PFSK-1 (cell line): ENCODE measurements around the gene PRSS33.

Experiments used
- FOXP2 ChIP-seq: optimal IDR thresholded peaks from 2 replicates; pipeline ENCODE3; 2011; ENCODE audit warnings: borderline replicate concordance, control low read depth, inconsistent platforms; ENCODE audit not compliant: insufficient read depth; ENCODE audit errors: extremely low read length, extremely low read depth
- POLR2AphosphoS5 ChIP-seq: IDR thresholded peaks from 2 replicates; pipeline ENCODE4 v1.6.1; 2012; ENCODE audit warnings: low read depth, mild to moderate bottlenecking, control low read depth, low read length, moderate library complexity
- SIN3A ChIP-seq: IDR thresholded peaks from 2 replicates; pipeline ENCODE4 v1.6.1; 2012; ENCODE audit warnings: mild to moderate bottlenecking, low read length, moderate library complexity, borderline replicate concordance; ENCODE audit not compliant: insufficient read depth
- TAF1 ChIP-seq: IDR thresholded peaks from 2 replicates; pipeline ENCODE4 v1.6.1; 2012; ENCODE audit warnings: low read length, control low read depth, borderline replicate concordance; ENCODE audit not compliant: insufficient read depth
- TF ChIP-seq, protein P1 (sequence below), 2 experiments: IDR thresholded peaks; 2 replicates each; pipeline versions ENCODE4 v1.6.1 to v1.8.0; 2011 to 2012; ENCODE audit warnings: low read depth in 2 of 2, low read length in 2 of 2, control low read depth in 1 of 2, inconsistent platforms in 1 of 2, mild to moderate bottlenecking in 1 of 2, moderate library complexity in 1 of 2; ENCODE audit not compliant: insufficient read depth in 1 of 2

Gene PRSS33

DNA sequence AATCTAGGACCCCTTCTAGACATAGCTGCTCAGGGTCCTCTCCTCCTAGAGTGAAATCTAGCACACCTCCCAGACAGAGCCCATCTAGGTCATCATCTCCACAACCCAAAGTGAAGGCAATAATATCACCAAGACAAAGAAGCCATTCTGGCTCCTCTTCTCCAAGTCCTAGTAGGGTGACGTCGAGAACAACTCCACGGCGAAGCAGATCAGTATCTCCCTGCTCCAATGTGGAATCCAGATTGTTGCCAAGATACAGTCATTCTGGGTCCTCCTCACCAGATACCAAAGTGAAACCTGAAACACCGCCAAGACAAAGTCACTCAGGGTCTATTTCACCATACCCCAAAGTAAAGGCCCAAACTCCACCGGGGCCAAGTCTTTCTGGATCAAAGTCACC lies 24.2 kb downstream of the PRSS33 start:
- TF ChIP-seq TAF1 (no peak), POLR2AphosphoS5 (no peak), SIN3A (no peak), FOXP2 (no peak)
- TF ChIP-seq, protein P1, sequence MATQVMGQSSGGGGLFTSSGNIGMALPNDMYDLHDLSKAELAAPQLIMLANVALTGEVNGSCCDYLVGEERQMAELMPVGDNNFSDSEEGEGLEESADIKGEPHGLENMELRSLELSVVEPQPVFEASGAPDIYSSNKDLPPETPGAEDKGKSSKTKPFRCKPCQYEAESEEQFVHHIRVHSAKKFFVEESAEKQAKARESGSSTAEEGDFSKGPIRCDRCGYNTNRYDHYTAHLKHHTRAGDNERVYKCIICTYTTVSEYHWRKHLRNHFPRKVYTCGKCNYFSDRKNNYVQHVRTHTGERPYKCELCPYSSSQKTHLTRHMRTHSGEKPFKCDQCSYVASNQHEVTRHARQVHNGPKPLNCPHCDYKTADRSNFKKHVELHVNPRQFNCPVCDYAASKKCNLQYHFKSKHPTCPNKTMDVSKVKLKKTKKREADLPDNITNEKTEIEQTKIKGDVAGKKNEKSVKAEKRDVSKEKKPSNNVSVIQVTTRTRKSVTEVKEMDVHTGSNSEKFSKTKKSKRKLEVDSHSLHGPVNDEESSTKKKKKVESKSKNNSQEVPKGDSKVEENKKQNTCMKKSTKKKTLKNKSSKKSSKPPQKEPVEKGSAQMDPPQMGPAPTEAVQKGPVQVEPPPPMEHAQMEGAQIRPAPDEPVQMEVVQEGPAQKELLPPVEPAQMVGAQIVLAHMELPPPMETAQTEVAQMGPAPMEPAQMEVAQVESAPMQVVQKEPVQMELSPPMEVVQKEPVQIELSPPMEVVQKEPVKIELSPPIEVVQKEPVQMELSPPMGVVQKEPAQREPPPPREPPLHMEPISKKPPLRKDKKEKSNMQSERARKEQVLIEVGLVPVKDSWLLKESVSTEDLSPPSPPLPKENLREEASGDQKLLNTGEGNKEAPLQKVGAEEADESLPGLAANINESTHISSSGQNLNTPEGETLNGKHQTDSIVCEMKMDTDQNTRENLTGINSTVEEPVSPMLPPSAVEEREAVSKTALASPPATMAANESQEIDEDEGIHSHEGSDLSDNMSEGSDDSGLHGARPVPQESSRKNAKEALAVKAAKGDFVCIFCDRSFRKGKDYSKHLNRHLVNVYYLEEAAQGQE (IDR thresholded peaks at IDR 0.05; ENCODE audit: insufficient read depth in 1 of 2, low read depth in 2 of 2, low read length in 2 of 2) = no peak

- TF ChIP-seq POLR2AphosphoS5 = no peak
- TF ChIP-seq TAF1 = no peak
- TF ChIP-seq SIN3A = no peak
- TF ChIP-seq FOXP2 = no peak
- TF ChIP-seq, protein P1 (IDR thresholded peaks at IDR 0.05; ENCODE audit: insufficient read depth in 1 of 2, low read depth in 2 of 2, low read length in 2 of 2) = no peak
These were observed 24.6 kb downstream of the PRSS33 start for GRCh38 chr16:2762711-2763110.

DNA sequence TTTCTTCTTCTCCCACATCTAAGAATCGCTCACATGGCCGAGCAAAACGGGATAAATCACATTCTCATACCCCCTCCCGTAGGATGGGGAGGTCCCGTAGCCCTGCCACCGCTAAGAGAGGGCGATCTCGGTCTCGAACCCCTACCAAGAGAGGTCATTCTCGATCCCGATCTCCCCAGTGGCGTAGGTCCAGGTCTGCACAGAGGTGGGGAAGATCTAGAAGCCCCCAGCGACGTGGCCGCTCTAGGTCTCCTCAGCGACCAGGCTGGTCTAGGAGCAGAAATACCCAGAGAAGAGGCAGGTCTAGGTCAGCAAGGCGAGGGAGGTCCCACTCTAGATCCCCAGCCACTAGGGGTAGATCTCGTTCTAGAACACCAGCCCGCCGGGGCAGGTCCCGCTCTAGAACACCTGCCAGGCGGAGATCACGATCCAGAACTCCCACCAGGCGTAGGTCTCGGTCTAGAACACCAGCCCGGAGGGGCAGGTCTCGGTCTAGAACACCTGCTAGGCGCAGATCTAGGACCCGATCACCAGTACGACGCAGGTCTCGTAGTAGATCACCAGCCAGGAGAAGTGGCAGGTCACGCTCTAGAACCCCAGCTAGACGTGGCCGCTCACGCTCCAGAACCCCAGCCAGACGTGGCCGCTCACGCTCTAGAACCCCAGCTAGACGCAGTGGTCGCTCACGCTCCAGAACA lies 25.3 kb downstream of the PRSS33 start:
- TF ChIP-seq SIN3A (no peak), POLR2AphosphoS5 (no peak), TAF1 (no peak), FOXP2 (no peak)
- TF ChIP-seq, protein P1 (IDR thresholded peaks at IDR 0.05; ENCODE audit: insufficient read depth in 1 of 2, low read depth in 2 of 2, low read length in 2 of 2) = no peak

GRCh38 chr16:2761472-2761871 lies 25.9 kb downstream of the PRSS33 start:
- TF ChIP-seq, protein P1 (IDR thresholded peaks at IDR 0.05; ENCODE audit: insufficient read depth in 1 of 2, low read depth in 2 of 2, low read length in 2 of 2) = no peak
- no peak for TF ChIP-seq SIN3A
- TF ChIP-seq FOXP2 = no peak
- no peak for TF ChIP-seq POLR2AphosphoS5
- no peak for TF ChIP-seq TAF1

- TF ChIP-seq, protein P1 (IDR thresholded peaks at IDR 0.05; ENCODE audit: insufficient read depth in 1 of 2, low read depth in 2 of 2, low read length in 2 of 2) = no peak
- no peak for TF ChIP-seq POLR2AphosphoS5
- no peak for TF ChIP-seq TAF1
- no peak for TF ChIP-seq FOXP2
- no peak for TF ChIP-seq SIN3A
These were observed 30.0 kb downstream of the PRSS33 start for GRCh38 chr16:2757344-2757743.
